Activated CD4-positive, alpha-beta T cell treated with anti-CD3 and anti-CD28 coated beads, Interleukin-2, amount 50 U/mL, for 24 hours (primary cell): ENCODE measurements around the gene CHRM5.

ENCODE experiments used
- DNase-seq, 2 donors: peaks; one replicate each; pipeline ENCODE4 v3.0.0-alpha.2; 2020; ENCODE audit warnings: low read depth in 1 of 2, low spot score in 1 of 2

The CHRM5 gene

GRCh38 chr15:34084086-34084485 lies 115.8 kb downstream of the CHRM5 start:
- no peak for DNase-seq

GRCh38 chr15:34085746-34086145 lies 117.4 kb downstream of the CHRM5 start:
- DNase-seq = no peak

DNA sequence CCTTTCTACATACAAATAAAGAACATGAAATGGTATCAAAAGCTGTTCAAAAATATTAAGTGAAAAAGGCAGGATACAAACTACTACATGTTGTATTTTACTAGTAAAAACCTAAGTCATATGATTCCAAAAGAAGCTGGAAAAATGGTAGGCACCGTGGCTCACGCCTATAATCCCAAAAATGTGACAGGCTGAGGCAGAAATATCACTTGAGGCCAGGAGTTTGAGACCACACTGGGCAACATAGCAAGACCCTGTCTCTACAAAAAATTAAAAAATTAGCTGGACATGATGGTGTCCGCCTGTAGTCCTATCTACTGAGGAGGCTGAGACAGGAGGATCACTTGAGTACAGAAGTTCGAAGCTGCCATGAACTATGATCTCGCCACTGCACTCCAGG lies 131.6 kb downstream of the CHRM5 start:
- DNase-seq = no peak

GRCh38 chr15:34101366-34102174 lies 133.3 kb downstream of the CHRM5 start, which contains the start of the genes EMC7 and PGBD4:
Gene EMC7 (minus strand): TSS chr15:34101862. CDS start chr15:34101839, 23 bp downstream.
Gene PGBD4 (plus strand): TSS chr15:34102083. CDS start chr15:34102532, 449 bp downstream.
- peak; percentile 99 for DNase-seq

DNA sequence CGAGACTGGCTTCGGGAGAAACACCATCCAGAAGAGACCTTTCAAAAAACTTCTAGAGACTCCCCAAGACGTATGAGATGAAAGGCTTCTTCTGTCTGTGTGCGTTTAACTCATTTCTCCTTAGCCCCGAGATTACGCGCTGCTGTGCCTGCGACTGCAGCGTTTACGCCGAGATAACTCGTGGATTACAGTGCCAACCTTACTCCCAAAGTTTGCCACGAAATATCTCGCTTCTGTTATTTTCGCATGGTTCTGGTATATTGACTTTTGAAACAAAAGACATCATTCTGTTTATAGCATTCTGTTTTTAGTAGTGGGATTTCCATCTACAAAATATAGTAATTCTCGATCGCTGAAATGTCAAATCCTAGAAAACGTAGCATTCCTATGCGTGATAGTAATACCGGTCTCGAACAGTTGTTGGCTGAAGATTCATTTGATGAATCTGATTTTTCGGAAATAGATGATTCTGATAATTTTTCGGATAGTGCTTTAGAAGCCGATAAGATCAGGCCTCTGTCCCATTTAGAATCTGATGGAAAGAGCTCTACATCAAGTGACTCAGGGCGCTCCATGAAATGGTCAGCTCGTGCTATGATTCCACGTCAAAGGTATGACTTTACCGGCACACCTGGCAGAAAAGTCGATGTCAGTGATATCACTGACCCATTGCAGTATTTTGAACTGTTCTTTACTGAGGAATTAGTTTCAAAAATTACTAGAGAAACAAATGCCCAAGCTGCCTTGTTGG lies 134.1 kb downstream of the CHRM5 start:
- no peak for DNase-seq

- DNase-seq = no peak
Measured at GRCh38 chr15:34106423-34106822, 138.1 kb downstream of the CHRM5 start.

DNA sequence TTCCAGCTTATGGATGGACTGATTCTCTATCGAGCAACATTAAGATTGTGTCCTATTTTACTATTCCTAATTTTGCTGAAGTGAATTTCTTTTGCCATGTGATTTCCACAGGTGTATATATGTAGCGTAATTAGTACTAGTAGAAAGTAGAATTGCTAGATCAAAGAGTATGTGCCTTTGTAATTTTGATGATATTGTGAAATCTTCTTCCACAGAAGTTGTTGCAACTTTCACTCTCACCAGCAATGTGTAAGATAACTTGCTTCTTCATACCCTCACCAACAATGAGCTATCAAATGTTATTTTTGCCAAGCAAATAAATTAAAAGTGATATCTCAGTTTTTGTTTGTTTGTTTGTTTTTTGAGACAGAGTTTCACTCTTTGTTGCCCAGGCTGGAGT lies 139.0 kb downstream of the CHRM5 start:
- no peak for DNase-seq

- DNase-seq = no peak
Measured at GRCh38 chr15:34109797-34110663, 141.7 kb downstream of the CHRM5 start.

- no peak for DNase-seq
Measured at GRCh38 chr15:34111488-34111887, 143.2 kb downstream of the CHRM5 start.

DNA sequence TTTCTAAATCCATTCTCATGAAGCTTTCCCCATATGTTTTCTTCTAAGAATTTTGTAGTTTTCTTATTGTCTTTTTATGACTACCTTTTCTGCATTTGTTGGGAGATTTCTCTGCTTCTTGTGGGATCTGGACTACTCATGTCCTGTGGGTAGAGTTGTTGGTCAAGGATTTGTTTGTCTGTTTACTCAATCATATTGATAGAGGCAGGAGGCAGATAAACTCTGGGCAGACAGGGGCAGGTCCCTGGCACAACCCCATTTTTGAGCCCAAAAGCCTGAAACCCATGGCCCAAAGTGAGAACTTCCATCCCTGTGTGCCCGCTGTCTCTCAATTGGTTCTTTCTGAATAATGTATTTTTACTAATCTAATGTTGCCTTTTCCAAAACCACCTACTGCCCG lies 145.9 kb downstream of the CHRM5 start:
- DNase-seq = no peak

GRCh38 chr15:34114739-34115138 lies 146.4 kb downstream of the CHRM5 start:
- no peak for DNase-seq

GRCh38 chr15:34116620-34117019 lies 148.3 kb downstream of the CHRM5 start:
- no peak for DNase-seq
